ENCODE measurements around the gene NLRP12.
"Not testable (repeated sequence)": the region's sequence is repeated elsewhere in the genome, so short reads cannot be mapped to it uniquely, and the experiment has no call there.

NLRP12 gene, protein sequence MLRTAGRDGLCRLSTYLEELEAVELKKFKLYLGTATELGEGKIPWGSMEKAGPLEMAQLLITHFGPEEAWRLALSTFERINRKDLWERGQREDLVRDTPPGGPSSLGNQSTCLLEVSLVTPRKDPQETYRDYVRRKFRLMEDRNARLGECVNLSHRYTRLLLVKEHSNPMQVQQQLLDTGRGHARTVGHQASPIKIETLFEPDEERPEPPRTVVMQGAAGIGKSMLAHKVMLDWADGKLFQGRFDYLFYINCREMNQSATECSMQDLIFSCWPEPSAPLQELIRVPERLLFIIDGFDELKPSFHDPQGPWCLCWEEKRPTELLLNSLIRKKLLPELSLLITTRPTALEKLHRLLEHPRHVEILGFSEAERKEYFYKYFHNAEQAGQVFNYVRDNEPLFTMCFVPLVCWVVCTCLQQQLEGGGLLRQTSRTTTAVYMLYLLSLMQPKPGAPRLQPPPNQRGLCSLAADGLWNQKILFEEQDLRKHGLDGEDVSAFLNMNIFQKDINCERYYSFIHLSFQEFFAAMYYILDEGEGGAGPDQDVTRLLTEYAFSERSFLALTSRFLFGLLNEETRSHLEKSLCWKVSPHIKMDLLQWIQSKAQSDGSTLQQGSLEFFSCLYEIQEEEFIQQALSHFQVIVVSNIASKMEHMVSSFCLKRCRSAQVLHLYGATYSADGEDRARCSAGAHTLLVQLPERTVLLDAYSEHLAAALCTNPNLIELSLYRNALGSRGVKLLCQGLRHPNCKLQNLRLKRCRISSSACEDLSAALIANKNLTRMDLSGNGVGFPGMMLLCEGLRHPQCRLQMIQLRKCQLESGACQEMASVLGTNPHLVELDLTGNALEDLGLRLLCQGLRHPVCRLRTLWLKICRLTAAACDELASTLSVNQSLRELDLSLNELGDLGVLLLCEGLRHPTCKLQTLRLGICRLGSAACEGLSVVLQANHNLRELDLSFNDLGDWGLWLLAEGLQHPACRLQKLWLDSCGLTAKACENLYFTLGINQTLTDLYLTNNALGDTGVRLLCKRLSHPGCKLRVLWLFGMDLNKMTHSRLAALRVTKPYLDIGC

DNA sequence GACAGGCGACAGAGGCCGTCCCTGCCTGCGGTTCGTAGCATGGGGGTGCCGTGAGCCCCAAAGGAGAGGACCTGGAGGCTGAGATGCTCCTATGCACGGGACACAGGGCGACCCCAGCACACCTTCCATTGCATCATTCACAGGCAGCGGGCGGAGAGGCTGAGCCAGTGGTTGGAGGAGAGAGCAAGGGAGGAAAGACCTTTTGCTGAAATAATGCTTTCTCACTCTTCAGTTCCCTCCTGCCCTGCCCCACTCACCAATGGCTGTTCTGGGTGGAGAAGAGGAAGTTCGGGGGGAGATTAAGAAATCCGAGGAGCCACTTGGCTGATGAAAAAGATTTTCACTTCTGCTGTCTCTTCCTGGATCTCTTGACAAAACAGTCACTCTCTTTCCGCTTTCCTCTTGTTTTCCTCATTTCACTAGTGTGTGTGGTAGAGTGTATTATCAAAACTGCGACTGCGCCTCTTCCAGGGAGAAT lies at the start of gene NLRP12:
TSS of gene NLRP12 (minus strand) at position 181 of the 478 bp plus-strand sequence. CDS start at position 41, 140 bp downstream.
- TF ChIP-seq, protein P1, sequence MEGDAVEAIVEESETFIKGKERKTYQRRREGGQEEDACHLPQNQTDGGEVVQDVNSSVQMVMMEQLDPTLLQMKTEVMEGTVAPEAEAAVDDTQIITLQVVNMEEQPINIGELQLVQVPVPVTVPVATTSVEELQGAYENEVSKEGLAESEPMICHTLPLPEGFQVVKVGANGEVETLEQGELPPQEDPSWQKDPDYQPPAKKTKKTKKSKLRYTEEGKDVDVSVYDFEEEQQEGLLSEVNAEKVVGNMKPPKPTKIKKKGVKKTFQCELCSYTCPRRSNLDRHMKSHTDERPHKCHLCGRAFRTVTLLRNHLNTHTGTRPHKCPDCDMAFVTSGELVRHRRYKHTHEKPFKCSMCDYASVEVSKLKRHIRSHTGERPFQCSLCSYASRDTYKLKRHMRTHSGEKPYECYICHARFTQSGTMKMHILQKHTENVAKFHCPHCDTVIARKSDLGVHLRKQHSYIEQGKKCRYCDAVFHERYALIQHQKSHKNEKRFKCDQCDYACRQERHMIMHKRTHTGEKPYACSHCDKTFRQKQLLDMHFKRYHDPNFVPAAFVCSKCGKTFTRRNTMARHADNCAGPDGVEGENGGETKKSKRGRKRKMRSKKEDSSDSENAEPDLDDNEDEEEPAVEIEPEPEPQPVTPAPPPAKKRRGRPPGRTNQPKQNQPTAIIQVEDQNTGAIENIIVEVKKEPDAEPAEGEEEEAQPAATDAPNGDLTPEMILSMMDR (IDR thresholded peaks at IDR 0.05; ENCODE audit: low read depth, low read length, missing control alignments): no peak
- in situ Hi-C loops (cut with HindIII; ENCODE audit: low pct_ligation_motif_present, low sequenced_read_pairs): no loop called here
- Histone ChIP-seq H3K27me3 (replicated peaks) (no peaks in the 10 kb centered on the region), H3K36me3 (replicated peaks) (no peaks in the 10 kb centered on the region), H3K27ac (no peak within 1 kb of the TSS), H3K4me3 (ENCODE audit: low read depth, low read length) (no peak within 1 kb of the TSS)
- DNase-seq: no peak

DNA sequence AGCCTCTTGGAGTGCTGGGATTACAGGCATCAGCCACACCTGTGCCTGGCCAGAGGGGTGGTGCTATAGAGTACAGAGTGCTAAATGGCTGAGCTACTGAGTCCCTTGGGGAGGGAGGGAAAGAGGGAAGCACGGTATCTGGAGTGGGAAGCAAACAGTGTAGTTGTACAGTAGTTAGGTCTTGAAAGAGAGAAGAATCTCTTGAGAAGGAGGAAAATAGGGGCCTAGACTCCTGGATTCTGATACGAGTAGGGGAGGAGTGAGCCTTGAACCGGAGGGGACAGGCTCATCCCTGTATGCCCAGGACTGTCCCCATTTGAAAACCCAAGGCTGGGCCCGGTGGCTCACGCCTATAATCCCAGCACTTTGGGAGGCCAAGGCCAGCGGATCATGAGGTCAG lies 48.6 kb upstream of the NLRP12 start:
- Histone ChIP-seq H3K27ac (no peak overlapping the region), H3K4me3 (ENCODE audit: low read depth, low read length) (no peak overlapping the region), H3K36me3 (replicated peaks) (peaks cover 64% of the 10 kb centered on the region), H3K27me3 (replicated peaks) (no peaks in the 10 kb centered on the region)
- DNase-seq: no peak
- TF ChIP-seq, protein P1 (IDR thresholded peaks at IDR 0.05; ENCODE audit: low read depth, low read length, missing control alignments): no peak
- in situ Hi-C loops (cut with HindIII; ENCODE audit: low pct_ligation_motif_present, low sequenced_read_pairs): no loop called here

DNA sequence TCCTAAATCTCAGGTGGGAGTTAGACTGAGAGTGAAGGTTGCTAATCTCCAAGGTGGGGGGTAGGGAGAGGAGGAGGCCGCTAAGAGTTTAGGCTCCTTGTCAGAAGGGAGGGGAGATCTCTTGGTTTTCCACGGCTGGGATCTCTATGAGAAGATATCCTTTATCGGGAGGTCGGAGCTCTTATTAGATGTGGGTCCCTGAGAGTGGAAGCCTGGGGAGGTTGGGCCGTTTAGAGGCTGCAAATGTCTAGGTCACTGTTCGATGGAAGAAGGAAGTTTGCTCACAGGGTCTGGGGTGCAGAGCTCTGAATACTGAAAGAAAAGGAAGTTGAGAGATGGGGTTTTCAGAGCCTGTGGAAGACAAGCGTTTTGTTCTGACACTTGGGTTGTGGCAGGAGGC lies 47.3 kb upstream of the NLRP12 start:
- H3K4me3 ChIP-seq (ENCODE audit: low read depth, low read length): no peak overlapping the region
- TF ChIP-seq, protein P1 (IDR thresholded peaks at IDR 0.05; ENCODE audit: low read depth, low read length, missing control alignments): no peak
- in situ Hi-C loops (cut with HindIII; ENCODE audit: low pct_ligation_motif_present, low sequenced_read_pairs): no loop called here
- DNase-seq: no peak
- no peak overlapping the region for H3K27ac ChIP-seq
- H3K27me3 ChIP-seq (replicated peaks): no peaks in the 10 kb centered on the region
- H3K36me3 ChIP-seq (replicated peaks): peaks cover 58% of the 10 kb centered on the region

DNA sequence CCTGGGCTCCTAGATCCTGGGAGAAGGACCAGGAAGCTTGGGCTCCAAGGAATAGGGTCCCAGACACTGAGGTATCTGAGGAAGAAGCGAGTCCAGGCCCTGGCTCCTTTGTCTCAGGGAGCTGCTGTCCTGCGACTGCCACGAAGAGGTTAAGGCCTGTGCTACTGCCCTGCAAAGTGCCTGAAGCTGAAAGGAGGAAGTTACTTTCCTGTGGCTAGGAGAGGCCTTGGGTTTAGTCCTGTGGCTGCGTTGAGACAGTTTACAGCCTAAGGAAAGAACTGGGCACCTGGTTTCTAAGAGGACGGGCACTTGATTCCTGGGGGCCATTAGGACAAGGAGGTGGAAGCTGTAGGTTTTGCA lies 46.4 kb upstream of the NLRP12 start:
- Histone ChIP-seq H3K36me3 (replicated peaks) (peaks cover 50% of the 10 kb centered on the region), H3K27ac (peak overlapping the region; percentile 16), H3K4me3 (ENCODE audit: low read depth, low read length) (peak overlapping the region; percentile 30), H3K27me3 (replicated peaks) (no peaks in the 10 kb centered on the region)
- DNase-seq: no peak
- TF ChIP-seq, protein P1 (IDR thresholded peaks at IDR 0.05; ENCODE audit: low read depth, low read length, missing control alignments): no peak
- in situ Hi-C loops (cut with HindIII; ENCODE audit: low pct_ligation_motif_present, low sequenced_read_pairs): no loop called here

DNA sequence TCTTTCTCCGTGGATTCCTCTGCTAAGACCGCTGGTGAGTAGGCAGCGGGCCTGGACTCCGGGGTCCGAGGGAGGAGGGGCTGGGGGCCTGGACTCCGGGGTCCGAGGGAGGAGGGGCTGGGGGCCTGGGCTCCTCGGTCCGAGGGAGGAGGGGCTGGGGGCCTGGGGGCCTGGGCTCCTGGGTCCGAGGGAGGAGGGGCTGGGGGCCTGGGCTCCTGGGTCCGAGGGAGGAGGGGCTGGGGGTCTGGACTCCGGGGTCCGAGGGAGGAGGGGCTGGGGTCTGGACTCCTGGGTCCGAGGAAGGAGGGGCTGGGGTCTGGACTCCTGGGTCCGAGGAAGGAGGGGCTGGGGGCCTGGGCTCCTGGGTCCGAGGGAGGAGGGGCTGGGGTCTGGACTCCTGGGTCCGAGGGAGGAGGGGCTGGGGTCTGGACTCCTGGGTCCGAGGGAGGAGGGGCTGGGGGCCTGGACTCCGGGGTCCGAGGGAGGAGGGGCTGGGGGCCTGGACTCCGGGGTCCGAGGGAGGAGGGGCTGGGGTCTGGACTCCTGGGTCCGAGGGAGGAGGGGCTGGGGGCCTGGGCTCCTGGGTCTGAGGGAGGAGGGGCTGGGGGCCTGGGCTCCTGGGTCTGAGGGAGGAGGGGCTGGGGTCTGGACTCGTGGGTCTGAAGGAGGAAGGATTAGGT lies 45.8 kb upstream of the NLRP12 start:
- peak overlapping the region; percentile 98 for H3K27ac ChIP-seq
- peak overlapping the region; percentile 97 for H3K4me3 ChIP-seq (ENCODE audit: low read depth, low read length)
- in situ Hi-C loops (cut with HindIII; ENCODE audit: low pct_ligation_motif_present, low sequenced_read_pairs); H3K27me3 ChIP-seq (replicated peaks); DNase-seq: not testable (repeated sequence)
- H3K36me3 ChIP-seq (replicated peaks): peaks cover 47% of the 10 kb centered on the region
